22Rv1 (cell line): Measurements from ENCODE around the gene VPS26A.

Source experiments
- CTCF ChIP-seq: fragments of 450-650 bp; IDR thresholded peaks from 2 replicates; pipeline ENCODE4 v1.5.1; 2017; ENCODE audit warnings: mild to moderate bottlenecking
- ZFX ChIP-seq: fragments of 450-650 bp; IDR thresholded peaks from 2 replicates; pipeline ENCODE4 v1.6.1; 2017; ENCODE audit warnings: antibody characterized with exemption, borderline replicate concordance

DNA sequence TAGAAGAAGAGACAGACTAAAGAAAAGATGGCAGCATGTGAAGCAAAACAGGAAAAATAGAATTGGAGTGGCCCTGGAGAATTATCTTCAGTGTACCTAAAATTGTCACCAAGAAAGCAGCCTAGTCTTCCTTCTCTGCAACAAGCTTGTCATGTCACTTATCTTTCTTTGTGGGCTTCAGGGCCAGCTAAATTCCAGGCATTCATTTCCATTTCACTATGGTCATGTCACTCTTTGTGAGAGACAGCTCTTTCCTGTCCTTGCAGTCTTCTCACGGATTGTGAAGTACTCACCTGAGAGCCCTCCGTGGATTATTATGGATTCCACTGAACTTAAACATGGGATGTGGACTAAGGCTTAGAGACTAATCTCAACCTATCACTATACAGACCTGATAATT lies 87.1 kb downstream of the VPS26A start:
- no peak for TF ChIP-seq CTCF
- no peak for TF ChIP-seq ZFX
